SU-DHL-6 (cell line): ENCODE measurements around the gene CCNB1IP1.

Experiments
- EZH2phosphoT487 ChIP-seq: fragments of 200-600 bp; sonication (generic), shearing (Covaris generic); conservative IDR thresholded peaks from 2 replicates; pipeline ENCODE4 v1.6.1; 2018; ENCODE audit warnings: mild to moderate bottlenecking, antibody characterized with exemption, low read length, moderate library complexity, mixed read lengths
- TF ChIP-seq, protein P1 (sequence below): fragments of 200-600 bp; sonication (generic); IDR thresholded peaks from one replicate; pipeline ENCODE4 v1.5.1; 2017; ENCODE audit warnings: antibody characterized with exemption, mild to moderate bottlenecking, low read length, moderate library complexity; ENCODE audit not compliant: insufficient read depth, poor library complexity, severe bottlenecking

DNA sequence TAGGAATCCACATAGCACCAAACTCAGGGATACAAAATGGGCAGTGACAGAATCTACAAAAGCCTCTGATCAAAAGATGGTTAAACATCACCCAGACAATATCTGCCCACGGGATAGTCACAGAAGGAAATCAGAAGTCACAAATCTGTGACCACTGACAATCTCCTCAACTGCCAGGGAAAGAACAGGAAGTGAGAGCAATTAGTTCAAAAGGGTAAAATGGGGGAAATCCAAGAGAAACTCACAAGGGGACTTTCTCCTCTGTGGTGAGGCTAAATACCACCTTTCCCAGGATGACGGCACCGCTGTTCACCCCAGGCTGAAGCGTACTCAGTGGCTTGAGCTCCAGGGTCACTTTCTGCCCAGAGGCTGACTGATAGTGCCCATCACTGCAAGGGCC lies 38.0 kb downstream of the CCNB1IP1 start:
- TF ChIP-seq, protein P1, sequence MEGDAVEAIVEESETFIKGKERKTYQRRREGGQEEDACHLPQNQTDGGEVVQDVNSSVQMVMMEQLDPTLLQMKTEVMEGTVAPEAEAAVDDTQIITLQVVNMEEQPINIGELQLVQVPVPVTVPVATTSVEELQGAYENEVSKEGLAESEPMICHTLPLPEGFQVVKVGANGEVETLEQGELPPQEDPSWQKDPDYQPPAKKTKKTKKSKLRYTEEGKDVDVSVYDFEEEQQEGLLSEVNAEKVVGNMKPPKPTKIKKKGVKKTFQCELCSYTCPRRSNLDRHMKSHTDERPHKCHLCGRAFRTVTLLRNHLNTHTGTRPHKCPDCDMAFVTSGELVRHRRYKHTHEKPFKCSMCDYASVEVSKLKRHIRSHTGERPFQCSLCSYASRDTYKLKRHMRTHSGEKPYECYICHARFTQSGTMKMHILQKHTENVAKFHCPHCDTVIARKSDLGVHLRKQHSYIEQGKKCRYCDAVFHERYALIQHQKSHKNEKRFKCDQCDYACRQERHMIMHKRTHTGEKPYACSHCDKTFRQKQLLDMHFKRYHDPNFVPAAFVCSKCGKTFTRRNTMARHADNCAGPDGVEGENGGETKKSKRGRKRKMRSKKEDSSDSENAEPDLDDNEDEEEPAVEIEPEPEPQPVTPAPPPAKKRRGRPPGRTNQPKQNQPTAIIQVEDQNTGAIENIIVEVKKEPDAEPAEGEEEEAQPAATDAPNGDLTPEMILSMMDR = no peak
- TF ChIP-seq EZH2phosphoT487 = no peak
